Loucy (cell line): ENCODE measurements around the gene CENPC.

Experiments
- H2AFZ ChIP-seq: fragments of 200-600 bp; sonication (generic); 2 replicates; pipeline ENCODE4 v1.6.0; 2016; ENCODE audit warnings: antibody characterized with exemption, mild to moderate bottlenecking, low read length, moderate library complexity
- H3F3A ChIP-seq: fragments of 200-600 bp; 2 replicates; pipeline ENCODE4 v1.6.0; 2016; ENCODE audit warnings: antibody characterized with exemption, low read depth, mild to moderate bottlenecking
- H3K27me3 ChIP-seq: fragments of 200-600 bp; sonication (generic); 2 replicates; pipeline ENCODE4 v1.6.1; 2014; ENCODE audit warnings: low read length, mild to moderate bottlenecking; ENCODE audit not compliant: insufficient read depth, poor library complexity, severe bottlenecking
- H3K36me3 ChIP-seq: fragments of 200-600 bp; sonication (generic); 2 replicates; pipeline ENCODE4 v1.6.1; 2016; ENCODE audit warnings: low read length; ENCODE audit not compliant: insufficient read depth
- H3K4me1 ChIP-seq: fragments of 200-600 bp; sonication (generic); 2 replicates; pipeline ENCODE4 v1.5.1; 2014; ENCODE audit warnings: low read length, mild to moderate bottlenecking; ENCODE audit not compliant: insufficient read depth, poor library complexity, severe bottlenecking
- H3K4me2 ChIP-seq: fragments of 200-600 bp; sonication (generic); 2 replicates; pipeline ENCODE4 v1.6.0; 2014; ENCODE audit warnings: antibody characterized with exemption, low read length, low read depth, mild to moderate bottlenecking; ENCODE audit not compliant: poor library complexity, severe bottlenecking
- H3K4me3 ChIP-seq: fragments of 200-600 bp; sonication (generic); 2 replicates; pipeline ENCODE4 v1.5.1; 2014; ENCODE audit warnings: low read length, mild to moderate bottlenecking, mixed read lengths; ENCODE audit not compliant: poor library complexity, severe bottlenecking
- H3K79me2 ChIP-seq: fragments of 200-600 bp; sonication (generic); 2 replicates; pipeline ENCODE4 v1.6.1; 2014; ENCODE audit warnings: low read length; ENCODE audit not compliant: insufficient read depth
- H3K9ac ChIP-seq: fragments of 200-600 bp; sonication (generic); 2 replicates; pipeline ENCODE4 v1.6.0; 2014; ENCODE audit warnings: mild to moderate bottlenecking, low read depth, low read length, moderate library complexity; ENCODE audit not compliant: poor library complexity, severe bottlenecking
- H3K9me2 ChIP-seq: fragments of 200-600 bp; sonication (generic); replicated peaks from 2 replicates; pipeline ENCODE4 v1.6.1; 2016; ENCODE audit warnings: low read depth, low read length, mixed read lengths
- H3K9me3 ChIP-seq: fragments of 200-600 bp; sonication (generic); 2 replicates; pipeline ENCODE4 v1.6.1; 2014; ENCODE audit warnings: mild to moderate bottlenecking, antibody characterized with exemption, low read length, low read depth; ENCODE audit not compliant: insufficient read depth
- H4K20me1 ChIP-seq: fragments of 200-600 bp; sonication (generic); 2 replicates; pipeline ENCODE4 v1.6.0; 2014; ENCODE audit warnings: antibody characterized with exemption, low read length, mild to moderate bottlenecking; ENCODE audit not compliant: insufficient read depth, poor library complexity, severe bottlenecking
- EZH2phosphoT487 ChIP-seq: fragments of 200-600 bp; IDR thresholded peaks from 2 replicates; pipeline ENCODE4 v1.6.1; 2018; ENCODE audit warnings: antibody characterized with exemption, mild to moderate bottlenecking, moderate library complexity, borderline replicate concordance
- TF ChIP-seq, protein P1 (sequence below): fragments of 200-600 bp; sonication (generic); conservative IDR thresholded peaks from 2 replicates; pipeline ENCODE4 v1.5.1; 2014; ENCODE audit warnings: mild to moderate bottlenecking, antibody characterized with exemption, low read length

Gene CENPC

DNA sequence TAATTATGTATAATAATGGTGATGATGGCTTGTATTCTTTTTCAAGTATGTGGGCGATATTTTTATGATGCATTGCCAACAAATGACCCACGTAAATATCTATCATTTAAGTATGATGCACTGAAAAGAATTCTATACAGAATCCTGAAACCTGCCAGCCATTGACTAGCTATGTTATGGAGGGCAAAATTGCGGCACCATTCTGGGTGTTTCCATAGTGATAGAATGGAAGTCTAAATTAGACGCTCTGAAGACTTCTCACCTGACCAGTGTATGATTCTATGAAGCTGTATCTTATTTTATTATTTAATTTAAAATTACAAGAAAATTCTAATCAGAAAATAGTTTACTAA is 677 bp upstream of the CENPC start:
- Histone ChIP-seq H3K9me2 (no peaks in the 10 kb centered on the region), H3K27me3 (no peaks in the 10 kb centered on the region), H3K4me2 (peak overlapping the region; percentile 77), H3F3A (peaks cover 5% of the 10 kb centered on the region; the same call in 1 of the 2 replicates), H3K79me2 (peaks cover 42% of the 10 kb centered on the region), H3K9me3 (no peaks in the 10 kb centered on the region), H3K4me1 (peaks cover 42% of the 10 kb centered on the region), H2AFZ (peak overlapping the region; percentile 79), H3K36me3 (peaks cover 4% of the 10 kb centered on the region; the same call in 1 of the 2 replicates), H3K4me3 (peak overlapping the region; percentile 82), H3K9ac (peak overlapping the region; percentile 89), H4K20me1 (peaks cover 36% of the 10 kb centered on the region)
- no peak for TF ChIP-seq EZH2phosphoT487
- TF ChIP-seq, protein P1, sequence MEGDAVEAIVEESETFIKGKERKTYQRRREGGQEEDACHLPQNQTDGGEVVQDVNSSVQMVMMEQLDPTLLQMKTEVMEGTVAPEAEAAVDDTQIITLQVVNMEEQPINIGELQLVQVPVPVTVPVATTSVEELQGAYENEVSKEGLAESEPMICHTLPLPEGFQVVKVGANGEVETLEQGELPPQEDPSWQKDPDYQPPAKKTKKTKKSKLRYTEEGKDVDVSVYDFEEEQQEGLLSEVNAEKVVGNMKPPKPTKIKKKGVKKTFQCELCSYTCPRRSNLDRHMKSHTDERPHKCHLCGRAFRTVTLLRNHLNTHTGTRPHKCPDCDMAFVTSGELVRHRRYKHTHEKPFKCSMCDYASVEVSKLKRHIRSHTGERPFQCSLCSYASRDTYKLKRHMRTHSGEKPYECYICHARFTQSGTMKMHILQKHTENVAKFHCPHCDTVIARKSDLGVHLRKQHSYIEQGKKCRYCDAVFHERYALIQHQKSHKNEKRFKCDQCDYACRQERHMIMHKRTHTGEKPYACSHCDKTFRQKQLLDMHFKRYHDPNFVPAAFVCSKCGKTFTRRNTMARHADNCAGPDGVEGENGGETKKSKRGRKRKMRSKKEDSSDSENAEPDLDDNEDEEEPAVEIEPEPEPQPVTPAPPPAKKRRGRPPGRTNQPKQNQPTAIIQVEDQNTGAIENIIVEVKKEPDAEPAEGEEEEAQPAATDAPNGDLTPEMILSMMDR, result no peak

DNA sequence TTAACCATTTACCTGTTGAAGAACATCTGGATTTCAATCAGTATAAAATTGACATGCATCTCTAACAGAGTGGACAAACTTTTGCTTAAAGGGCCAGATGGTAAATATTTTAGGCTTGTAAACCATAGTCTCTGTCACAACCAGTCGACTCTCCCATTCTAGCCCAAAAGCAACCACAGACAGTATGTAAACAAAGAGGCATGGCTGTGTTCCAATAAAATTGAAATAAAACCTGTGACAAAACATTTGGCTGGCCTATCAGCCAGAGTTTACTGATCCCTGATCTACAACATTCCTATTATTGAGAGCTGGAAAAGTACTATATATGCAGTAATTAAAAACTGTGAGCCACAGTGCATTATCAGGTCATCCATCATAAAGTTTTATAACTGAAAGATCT is 3.2 kb downstream of the CENPC start:
- Histone ChIP-seq H3K79me2 (peaks cover 78% of the 10 kb centered on the region), H3K27me3 (no peaks in the 10 kb centered on the region), H3K4me1 (peaks cover 65% of the 10 kb centered on the region), H3K9me3 (no peaks in the 10 kb centered on the region), H2AFZ (no peak overlapping the region), H3K36me3 (peaks cover 33% of the 10 kb centered on the region), H3F3A (peaks cover 5% of the 10 kb centered on the region; the same call in 1 of the 2 replicates), H4K20me1 (peaks cover 70% of the 10 kb centered on the region), H3K9me2 (no peaks in the 10 kb centered on the region), H3K9ac (peak overlapping the region; percentile 99), H3K4me3 (peak overlapping the region; percentile 90), H3K4me2 (peak overlapping the region; percentile 80)
- TF ChIP-seq EZH2phosphoT487, result no peak
- TF ChIP-seq, protein P1, result no peak

DNA sequence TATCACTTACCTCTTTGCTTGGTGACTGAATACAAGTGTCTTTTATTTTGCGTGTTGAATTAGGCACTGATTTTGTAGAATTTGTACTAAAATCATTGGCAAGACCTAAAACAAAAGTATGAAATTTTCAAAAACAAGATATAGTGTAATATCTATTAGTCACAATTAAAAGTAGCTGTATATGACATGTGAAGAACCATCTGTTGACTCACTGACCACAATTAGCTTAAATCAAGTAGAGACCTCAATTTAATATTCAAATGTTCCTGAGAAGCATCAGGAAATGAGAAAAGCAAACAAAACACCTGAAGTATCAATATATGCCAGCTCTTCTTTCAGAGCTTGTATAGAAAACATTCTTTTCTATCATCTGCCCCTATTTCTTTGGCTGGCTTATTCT is 5.5 kb downstream of the CENPC start:
- H3K9me3 ChIP-seq, result no peaks in the 10 kb centered on the region
- no peaks in the 10 kb centered on the region for H3K9me2 ChIP-seq
- no peak overlapping the region for H3K9ac ChIP-seq
- peak overlapping the region; percentile 60 for H3K4me2 ChIP-seq
- H3K4me1 ChIP-seq, result peaks cover 63% of the 10 kb centered on the region
- no peaks in the 10 kb centered on the region for H3F3A ChIP-seq
- H3K36me3 ChIP-seq, result peaks cover 53% of the 10 kb centered on the region
- peaks cover 96% of the 10 kb centered on the region for H3K79me2 ChIP-seq
- peak overlapping the region; percentile 39 for H3K4me3 ChIP-seq
- H3K27me3 ChIP-seq, result no peaks in the 10 kb centered on the region
- no peak overlapping the region for H2AFZ ChIP-seq
- H4K20me1 ChIP-seq, result peaks cover 88% of the 10 kb centered on the region
- TF ChIP-seq, protein P1, result no peak
- no peak for TF ChIP-seq EZH2phosphoT487
